Astrocyte (in vitro differentiated cells and primary cell): ENCODE results near the gene MED13L. TPM values are rescaled to one million over a fixed set of nuclear protein-coding genes. Genes with fewer than 3 reads are reported as not detected.

Experiments used
- DNase-seq: peaks from one replicate; pipeline ENCODE4 v3.0.0-alpha.2; 2010; ENCODE audit warnings: low read depth
- FAIRE-seq: peaks from 2 replicates; lab custom pipeline; 2011; peaks lifted over from hg19 to GRCh38; lab: Jason Lieb, UNC
- H2AFZ ChIP-seq: 2 replicates; pipeline ENCODE4 v1.6.0; 2012; ENCODE audit warnings: low read depth, low read length, inconsistent platforms
- H3K27ac ChIP-seq: 2 replicates; pipeline ENCODE4 v1.5.1; 2011; ENCODE audit warnings: low read depth, low read length, inconsistent platforms
- H3K27me3 ChIP-seq: 2 replicates; pipeline ENCODE4 v1.6.0; 2011; ENCODE audit warnings: low read length, inconsistent platforms; ENCODE audit not compliant: insufficient read depth
- H3K36me3 ChIP-seq: 2 replicates; pipeline ENCODE4 v1.5.1; 2011; ENCODE audit warnings: low read length, inconsistent platforms; ENCODE audit not compliant: insufficient read depth
- H3K4me1 ChIP-seq: 2 replicates; pipeline ENCODE4 v1.5.1; 2011; ENCODE audit warnings: low read length, inconsistent platforms; ENCODE audit not compliant: insufficient read depth
- H3K4me2 ChIP-seq: 2 replicates; pipeline ENCODE4 v1.6.0; 2012; ENCODE audit warnings: low read length, inconsistent platforms
- H3K4me3 ChIP-seq: 2 replicates; pipeline ENCODE4 v1.5.1; 2011; ENCODE audit warnings: low read depth, mild to moderate bottlenecking, low read length, inconsistent platforms; ENCODE audit not compliant: insufficient read depth
- H3K79me2 ChIP-seq: 2 replicates; pipeline ENCODE4 v1.6.0; 2012; ENCODE audit warnings: mild to moderate bottlenecking, low read length, inconsistent platforms; ENCODE audit not compliant: insufficient read depth
- H3K9ac ChIP-seq: 2 replicates; pipeline ENCODE4 v1.6.0; 2012; ENCODE audit warnings: mild to moderate bottlenecking, low read length, inconsistent platforms
- H3K9me3 ChIP-seq: 2 replicates; pipeline ENCODE4 v1.5.1; 2012; ENCODE audit warnings: low read depth, mild to moderate bottlenecking, low read length, inconsistent platforms; ENCODE audit not compliant: insufficient read depth
- H4K20me1 ChIP-seq: 2 replicates; pipeline ENCODE4 v1.6.0; 2012; ENCODE audit warnings: low read length, inconsistent platforms; ENCODE audit not compliant: insufficient read depth
- H3K27ac Mint-ChIP-seq: one replicate; pipeline ENCODE4 v1.8.0; 2021; ENCODE audit warnings: mild to moderate bottlenecking, mixed read lengths; ENCODE audit not compliant: unreplicated experiment
- H3K27me3 Mint-ChIP-seq: one replicate; pipeline ENCODE4 v1.8.0; 2021; ENCODE audit warnings: low read depth, mixed read lengths; ENCODE audit not compliant: unreplicated experiment
- H3K36me3 Mint-ChIP-seq: one replicate; pipeline ENCODE4 v1.8.0; 2021; ENCODE audit warnings: low read depth, mixed read lengths; ENCODE audit not compliant: unreplicated experiment
- H3K4me1 Mint-ChIP-seq: one replicate; pipeline ENCODE4 v1.8.0; 2021; ENCODE audit warnings: low read depth, mixed read lengths; ENCODE audit not compliant: unreplicated experiment
- H3K4me3 Mint-ChIP-seq: one replicate; pipeline ENCODE4 v1.8.0; 2021; ENCODE audit warnings: mild to moderate bottlenecking, moderate library complexity, mixed read lengths; ENCODE audit not compliant: unreplicated experiment
- H3K9me3 Mint-ChIP-seq: one replicate; pipeline ENCODE4 v1.8.0; 2021; ENCODE audit warnings: mild to moderate bottlenecking, mixed read lengths; ENCODE audit not compliant: unreplicated experiment
- CTCF ChIP-seq: IDR thresholded peaks from 2 replicates; pipeline ENCODE4 v1.5.1; 2011; ENCODE audit warnings: low read depth, mild to moderate bottlenecking, inconsistent platforms, low read length, moderate library complexity; ENCODE audit not compliant: insufficient read depth
- EZH2 ChIP-seq: IDR thresholded peaks from 2 replicates; pipeline ENCODE4 v1.6.1; 2012; ENCODE audit warnings: mild to moderate bottlenecking, low read length, inconsistent platforms; ENCODE audit not compliant: insufficient read depth
- total RNA-seq: library from RNA; stranded (reverse); gene quantifications from 2 replicates; pipeline ENCODE4 v1.2.1, GENCODE V29; 2021

Gene MED13L
- total RNA-seq, 1 donor from 2014 or later = 153 TPM

GRCh38 chr12:116321913-116322312, 44.4 kb upstream of the MED13L start:
- no peak overlapping the region for H3K27ac Mint-ChIP-seq
- DNase-seq (no peak), FAIRE-seq (no peak)
- H3K9me3 ChIP-seq = no peaks in the 10 kb centered on the region
- no peaks in the 10 kb centered on the region for H3K36me3 Mint-ChIP-seq
- H3K79me2 ChIP-seq = no peaks in the 10 kb centered on the region
- peaks cover 33% of the 10 kb centered on the region for H3K4me1 ChIP-seq
- no peaks in the 10 kb centered on the region for H3K27me3 Mint-ChIP-seq
- H2AFZ ChIP-seq = no peak overlapping the region
- H4K20me1 ChIP-seq = no peaks in the 10 kb centered on the region
- no peaks in the 10 kb centered on the region for H3K27me3 ChIP-seq
- H3K9ac ChIP-seq = no peak overlapping the region
- no peak overlapping the region for H3K4me3 ChIP-seq
- TF ChIP-seq CTCF (no peak), EZH2 (no peak)
- no peak overlapping the region for H3K27ac ChIP-seq
- H3K4me3 Mint-ChIP-seq = no peak overlapping the region
- no peaks in the 10 kb centered on the region for H3K36me3 ChIP-seq
- H3K9me3 Mint-ChIP-seq = peaks cover 3% of the 10 kb centered on the region
- H3K4me2 ChIP-seq = no peak overlapping the region
- H3K4me1 Mint-ChIP-seq = peaks cover 14% of the 10 kb centered on the region

GRCh38 chr12:116320791-116321217, 43.3 kb upstream of the MED13L start:
- H4K20me1 ChIP-seq = no peaks in the 10 kb centered on the region
- Mint-ChIP-seq H3K27ac (no peak overlapping the region), H3K36me3 (no peaks in the 10 kb centered on the region)

More at GRCh38 chr12:116320791-116321217, 43.3 kb upstream of the MED13L start:
- Histone ChIP-seq H3K36me3 (no peaks in the 10 kb centered on the region), H3K9me3 (no peaks in the 10 kb centered on the region), H2AFZ (no peak overlapping the region), H3K27me3 (no peaks in the 10 kb centered on the region), H3K9ac (no peak overlapping the region), H3K4me3 (no peak overlapping the region), H3K4me2 (peak overlapping the region; percentile 80), H3K4me1 (peaks cover 33% of the 10 kb centered on the region), H3K27ac (peak overlapping the region; percentile 84), H3K79me2 (no peaks in the 10 kb centered on the region)
- H3K27me3 Mint-ChIP-seq = no peaks in the 10 kb centered on the region
- peaks cover 3% of the 10 kb centered on the region for H3K9me3 Mint-ChIP-seq
- no peak for FAIRE-seq
- TF ChIP-seq EZH2 (no peak), CTCF (no peak)
- H3K4me1 Mint-ChIP-seq = peaks cover 14% of the 10 kb centered on the region
- peak; percentile 12 for DNase-seq
- no peak overlapping the region for H3K4me3 Mint-ChIP-seq
